ENCODE results near the gene STON1. TPM values are rescaled to one million over a fixed set of nuclear protein-coding genes. Genes with fewer than 3 reads are reported as not detected.
A peak's percentile ranks its signal among the peaks of the same experiment; 100 is the strongest.

STON1 gene
- total and polyA plus RNA-seq, 8 donors: 5.5 to 116 (median 23.5) TPM

DNA sequence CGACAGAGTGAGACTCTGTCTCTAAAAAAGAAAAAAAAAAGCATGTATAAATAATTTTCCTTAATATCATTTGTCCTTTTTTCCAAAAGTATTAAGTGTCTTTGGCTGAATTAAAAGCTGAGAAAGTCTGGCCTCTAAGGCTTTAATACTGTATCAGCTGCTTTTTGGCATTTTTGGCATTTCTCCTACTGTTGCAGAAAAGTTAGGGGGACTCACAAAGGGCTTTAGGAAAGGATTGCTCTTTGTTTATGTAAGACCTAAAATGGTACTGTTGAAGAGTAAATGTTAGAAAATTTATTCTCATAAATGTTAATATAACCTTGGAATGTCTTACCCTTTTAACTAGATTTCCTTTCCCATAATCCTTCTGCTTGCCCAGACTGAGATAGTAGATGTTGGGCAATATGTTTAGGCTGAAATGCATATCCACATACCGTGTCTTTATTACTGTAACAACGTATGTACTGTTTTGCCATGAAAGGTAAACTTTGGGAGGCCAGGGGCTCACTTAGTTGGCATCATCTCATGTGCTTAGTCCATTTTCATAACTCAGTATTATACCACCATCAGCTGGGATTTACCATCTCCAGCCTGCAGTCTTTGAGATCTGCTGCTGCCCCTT, 18.0 kb upstream of the STON1 start:
- Histone ChIP-seq H3K36me3 (peaks cover 28 to 83% (median 75%) of the 10 kb centered on the region in 4 donors), H3K9me3 (no peaks in the 10 kb centered on the region), H3K4me3 (no peak overlapping the region), H3K27ac (peak overlapping the region in 3 of 5 donors; percentile 8 to 88 (median 70)), H3K4me1 (peaks cover 13 to 56% (median 25%) of the 10 kb centered on the region in 4 donors), H3K27me3 (no peaks in the 10 kb centered on the region)
- no peak for TF ChIP-seq EP300 (IDR thresholded peaks at IDR 0.05)
- no peak for TF ChIP-seq POLR2A (IDR thresholded peaks at IDR 0.05)
- TF ChIP-seq POLR2AphosphoS5 (IDR thresholded peaks at IDR 0.05): no peak
- TF ChIP-seq, protein P1, sequence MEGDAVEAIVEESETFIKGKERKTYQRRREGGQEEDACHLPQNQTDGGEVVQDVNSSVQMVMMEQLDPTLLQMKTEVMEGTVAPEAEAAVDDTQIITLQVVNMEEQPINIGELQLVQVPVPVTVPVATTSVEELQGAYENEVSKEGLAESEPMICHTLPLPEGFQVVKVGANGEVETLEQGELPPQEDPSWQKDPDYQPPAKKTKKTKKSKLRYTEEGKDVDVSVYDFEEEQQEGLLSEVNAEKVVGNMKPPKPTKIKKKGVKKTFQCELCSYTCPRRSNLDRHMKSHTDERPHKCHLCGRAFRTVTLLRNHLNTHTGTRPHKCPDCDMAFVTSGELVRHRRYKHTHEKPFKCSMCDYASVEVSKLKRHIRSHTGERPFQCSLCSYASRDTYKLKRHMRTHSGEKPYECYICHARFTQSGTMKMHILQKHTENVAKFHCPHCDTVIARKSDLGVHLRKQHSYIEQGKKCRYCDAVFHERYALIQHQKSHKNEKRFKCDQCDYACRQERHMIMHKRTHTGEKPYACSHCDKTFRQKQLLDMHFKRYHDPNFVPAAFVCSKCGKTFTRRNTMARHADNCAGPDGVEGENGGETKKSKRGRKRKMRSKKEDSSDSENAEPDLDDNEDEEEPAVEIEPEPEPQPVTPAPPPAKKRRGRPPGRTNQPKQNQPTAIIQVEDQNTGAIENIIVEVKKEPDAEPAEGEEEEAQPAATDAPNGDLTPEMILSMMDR (IDR thresholded peaks at IDR 0.05): no peak
- DNase-seq: no peak
- intact Hi-C loops (cut with DNase I; ENCODE audit: low total_unique reads): no loop called here
- 64 to 84% (median 70%) methylated on average over 3 of the region's 3 CpGs for WGBS, 5 donors

DNA sequence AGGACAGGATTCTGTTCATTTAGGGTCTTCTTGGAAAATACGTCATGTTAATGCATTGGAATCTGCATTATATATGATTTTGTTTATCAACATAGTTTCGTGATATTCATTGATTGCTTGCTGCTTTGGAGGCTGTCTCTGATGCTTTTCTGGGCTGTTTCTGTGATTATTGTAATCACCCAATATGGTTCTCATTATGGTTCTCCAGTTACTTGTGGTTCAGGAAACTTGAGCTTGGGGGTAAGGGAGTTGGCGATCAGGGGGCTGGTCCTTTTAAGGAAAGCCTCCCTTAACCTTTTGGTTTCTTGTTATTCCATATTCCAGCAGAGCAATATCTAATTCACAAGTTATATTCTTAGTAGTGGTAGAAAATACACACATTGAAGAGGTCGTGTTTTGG, 17.4 kb upstream of the STON1 start:
- Histone ChIP-seq H3K27ac (peak overlapping the region in 1 of 5 donors; percentile 88), H3K9me3 (no peaks in the 10 kb centered on the region), H3K4me3 (no peak overlapping the region), H3K4me1 (peaks cover 13 to 56% (median 25%) of the 10 kb centered on the region in 4 donors), H3K36me3 (peaks cover 32 to 84% (median 75%) of the 10 kb centered on the region in 4 donors), H3K27me3 (no peaks in the 10 kb centered on the region)
- WGBS, 5 donors: 86 to 96% (median 93%) methylated on average over 4 of the region's 4 CpGs
- TF ChIP-seq, protein P1 (IDR thresholded peaks at IDR 0.05): no peak
- TF ChIP-seq POLR2AphosphoS5 (IDR thresholded peaks at IDR 0.05) (no peak), EP300 (IDR thresholded peaks at IDR 0.05) (no peak), POLR2A (IDR thresholded peaks at IDR 0.05) (no peak)
- no peak for DNase-seq
- intact Hi-C loops (cut with DNase I; ENCODE audit: low total_unique reads): no loop called here

GRCh38 chr2:48514348-48515003, 15.5 kb upstream of the STON1 start:
- peak overlapping the region in 4 of 5 donors; percentile 5 to 88 (median 46) for H3K27ac ChIP-seq
- H3K4me1 ChIP-seq: peaks cover 0 to 39% (median 9%) of the 10 kb centered on the region in 4 donors
- H3K36me3 ChIP-seq: peaks cover 32 to 94% (median 89%) of the 10 kb centered on the region in 4 donors
- H3K4me3 ChIP-seq: no peak overlapping the region
- H3K27me3 ChIP-seq: no peaks in the 10 kb centered on the region
- TF ChIP-seq POLR2A (IDR thresholded peaks at IDR 0.05) (no peak), EP300 (IDR thresholded peaks at IDR 0.05) (no peak), POLR2AphosphoS5 (IDR thresholded peaks at IDR 0.05) (no peak)
- TF ChIP-seq, protein P1 (IDR thresholded peaks at IDR 0.05): no peak
- H3K9me3 ChIP-seq: no peaks in the 10 kb centered on the region
- intact Hi-C loops (cut with DNase I; ENCODE audit: low total_unique reads): no loop called here
- WGBS, 5 donors: 70 to 83% (median 76%) methylated on average over 9 of the region's 9 CpGs
- DNase-seq: no peak

DNA sequence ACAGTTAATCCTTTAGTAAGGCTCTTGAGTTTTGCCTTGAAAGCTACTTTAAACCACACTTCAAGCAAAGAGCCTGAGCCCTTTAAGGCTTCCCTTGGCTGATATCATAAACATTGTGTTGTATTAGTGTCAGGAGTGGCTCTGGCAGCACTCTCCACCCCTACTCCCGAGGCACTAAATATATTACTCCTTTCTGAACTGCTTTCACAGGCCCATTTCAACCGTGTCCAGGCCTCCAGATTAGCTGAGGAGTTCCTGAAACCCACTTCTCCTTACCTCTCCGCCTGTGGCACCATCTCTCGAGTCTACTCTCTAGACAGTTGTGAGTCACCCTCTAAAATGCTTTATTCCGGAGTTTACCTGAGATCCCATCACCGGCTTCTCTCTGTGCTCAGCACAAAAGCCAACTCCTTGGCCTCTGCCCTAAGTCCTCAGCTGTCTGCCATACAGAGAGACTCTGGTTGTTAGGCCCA, 14.4 kb upstream of the STON1 start:
- H3K36me3 ChIP-seq: peaks cover 32 to 97% (median 93%) of the 10 kb centered on the region in 4 donors
- DNase-seq: peak in 1 of 2 donors; percentile 56
- no peak for TF ChIP-seq POLR2A (IDR thresholded peaks at IDR 0.05)
- TF ChIP-seq POLR2AphosphoS5 (IDR thresholded peaks at IDR 0.05): no peak
- TF ChIP-seq, protein P1 (IDR thresholded peaks at IDR 0.05): no peak
- TF ChIP-seq EP300 (IDR thresholded peaks at IDR 0.05): no peak

More for the DNA sequence above, 14.4 kb upstream of the STON1 start:
- H3K27ac ChIP-seq: peak overlapping the region in 4 of 5 donors; percentile 17 to 88 (median 66)
- intact Hi-C loops (cut with DNase I; ENCODE audit: low total_unique reads): no loop called here
- H3K27me3 ChIP-seq: no peaks in the 10 kb centered on the region
- H3K4me1 ChIP-seq: peaks cover 0 to 28% (median under 1%) of the 10 kb centered on the region in 4 donors
- no peak overlapping the region for H3K4me3 ChIP-seq
- WGBS, 5 donors: 71 to 88% (median 82%) methylated on average over 6 of the region's 6 CpGs
- no peaks in the 10 kb centered on the region for H3K9me3 ChIP-seq
